Smooth muscle cell (in vitro differentiated cells): ENCODE measurements around the gene GCLC. TPM values are rescaled to one million over a fixed set of nuclear protein-coding genes. Genes with fewer than 3 reads are reported as not detected.

ENCODE experiments used
- DNase-seq: peaks from one replicate; lab custom pipeline; 2025; ENCODE audit not compliant: unreplicated experiment; lab: John Stamatoyannopoulos, UW
- H2AFZ ChIP-seq: fragments of 200-600 bp; sonication (generic); 2 replicates; pipeline ENCODE4 v1.6.0; 2016; ENCODE audit warnings: antibody characterized with exemption, low read depth, mild to moderate bottlenecking
- H3F3A ChIP-seq: fragments of 200-600 bp; sonication (generic); 2 replicates; pipeline ENCODE4 v1.6.0; 2017; ENCODE audit warnings: antibody characterized with exemption, low read depth
- H3K27ac ChIP-seq: fragments of 200-600 bp; sonication (generic); 2 replicates; pipeline ENCODE4 v1.5.1; 2016; ENCODE audit warnings: low read depth, mild to moderate bottlenecking
- H3K27me3 ChIP-seq: fragments of 200-600 bp; sonication (generic); 2 replicates; pipeline ENCODE4 v1.6.1; 2016; ENCODE audit warnings: low read depth, mild to moderate bottlenecking
- H3K36me3 ChIP-seq: fragments of 200-600 bp; sonication (generic); 2 replicates; pipeline ENCODE4 v1.5.1; 2016; ENCODE audit warnings: low read depth
- H3K4me1 ChIP-seq: fragments of 200-600 bp; sonication (generic); 2 replicates; pipeline ENCODE4 v1.5.1; 2016; ENCODE audit warnings: low read depth
- H3K4me2 ChIP-seq: fragments of 200-600 bp; sonication (generic); 2 replicates; pipeline ENCODE4 v1.6.0; 2016; ENCODE audit warnings: mild to moderate bottlenecking
- H3K4me3 ChIP-seq: fragments of 200-600 bp; sonication (generic); 2 replicates; pipeline ENCODE4 v1.5.1; 2016; ENCODE audit warnings: mild to moderate bottlenecking
- H3K79me2 ChIP-seq: fragments of 200-600 bp; sonication (generic); 2 replicates; pipeline ENCODE4 v1.6.0; 2016; ENCODE audit warnings: low read depth, mild to moderate bottlenecking
- H3K9ac ChIP-seq: fragments of 200-600 bp; sonication (generic); 2 replicates; pipeline ENCODE4 v1.6.0; 2016; ENCODE audit warnings: low read depth
- H3K9me3 ChIP-seq: fragments of 200-600 bp; sonication (generic); replicated peaks from 2 replicates; pipeline ENCODE4 v1.5.1; 2016; ENCODE audit warnings: low read depth
- H4K20me1 ChIP-seq: fragments of 200-600 bp; sonication (generic); 2 replicates; pipeline ENCODE4 v1.6.0; 2016; ENCODE audit warnings: low read depth
- WGBS: methylation state at CpG from one replicate; pipeline ENCODE4 v1.1.7; 2016; ENCODE audit warnings: low lambda C conversion rate; 5-methylcytosine and 5-hydroxymethylcytosine counted together
- polyA plus RNA-seq: library from polyadenylated mRNA; unstranded; fragments of >200 nt; fragmentation: Nextera tagmentation; extraction: Ambion mirVana; gene quantifications from 2 replicates; pipeline ENCODE4 v1.2.1, GENCODE V29; 2016
- total RNA-seq: library from RNA; depleted of rRNA; stranded (reverse); fragments of >200 nt; gene quantifications from 2 replicates; pipeline ENCODE4 v1.2.3, GENCODE V29; 2014
- TF ChIP-seq, protein P1 (sequence below): fragments of 200-600 bp; sonication (generic); IDR thresholded peaks from 2 replicates; pipeline ENCODE4 v1.5.1; 2017; ENCODE audit warnings: borderline replicate concordance, mild to moderate bottlenecking, antibody characterized with exemption; ENCODE audit not compliant: insufficient read depth, poor library complexity, severe bottlenecking

Gene GCLC
- total RNA-seq (7.1 and 9.4 TPM in 2 replicates), polyA plus RNA-seq (3.7 and 6.1 TPM in 2 replicates)

DNA sequence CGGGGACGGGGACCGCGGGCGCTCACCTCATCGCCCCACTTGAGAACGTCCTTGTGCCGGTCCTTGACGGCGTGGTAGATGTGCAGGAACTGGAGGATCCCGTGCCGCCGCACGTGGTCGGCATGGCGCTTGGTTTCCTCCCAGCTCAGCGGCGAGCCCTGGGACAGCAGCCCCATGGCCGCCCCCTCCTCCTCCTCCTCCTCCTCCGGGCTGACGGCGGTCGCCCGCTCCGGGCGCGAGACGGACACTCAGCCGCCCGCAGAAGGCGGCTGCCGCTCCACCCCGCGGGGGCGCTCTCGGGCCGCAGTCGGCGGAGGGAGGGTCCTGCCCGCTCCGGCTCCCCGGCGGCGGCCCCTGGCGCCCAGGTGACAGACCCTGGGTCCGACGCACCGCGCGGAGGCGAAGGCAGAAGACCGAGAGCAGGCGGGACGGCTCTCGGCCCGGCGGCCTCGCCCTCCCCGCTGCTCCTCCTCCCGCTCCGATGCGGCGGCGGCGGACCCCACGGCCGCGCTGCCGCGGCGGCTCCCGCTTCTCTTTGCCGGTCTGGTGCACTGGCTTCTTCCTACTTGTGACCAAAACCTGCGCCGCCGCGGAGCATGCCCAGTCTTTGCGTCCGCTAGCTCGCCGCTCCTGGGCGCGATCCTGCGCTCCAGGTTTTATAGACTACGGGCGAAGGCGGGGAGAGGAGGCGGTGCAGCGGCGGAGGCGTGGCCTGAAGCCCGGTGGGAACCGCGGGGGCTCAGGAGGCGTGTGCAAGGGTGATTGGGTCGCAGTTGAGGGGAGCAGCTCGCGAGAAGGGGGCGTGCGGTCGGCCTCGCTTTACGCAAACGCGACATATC, at the start of gene GCLC:
Gene GCLC, minus strand, starts transcription at position 632 of the 839 bp plus-strand sequence. Its CDS starts 456 bp downstream, at position 176.
- Histone ChIP-seq H3K27ac (peak within 1 kb of the TSS; percentile 70), H3K27me3 (no peaks in the 10 kb centered on the region), H3K9ac (peak within 1 kb of the TSS; percentile 42), H3K36me3 (no peaks in the 10 kb centered on the region), H3K4me1 (peaks cover 8% of the 10 kb centered on the region), H3K4me3 (peak within 1 kb of the TSS; percentile 90), H4K20me1 (peaks cover 2% of the 10 kb centered on the region), H2AFZ (peak within 1 kb of the TSS; percentile 92), H3K79me2 (peaks cover 21% of the 10 kb centered on the region), H3K9me3 (no peaks in the 10 kb centered on the region), H3K4me2 (peak within 1 kb of the TSS; percentile 85), H3F3A (peaks cover 12% of the 10 kb centered on the region)
- WGBS, result 2% methylated on average over 92 of the region's 105 CpGs
- TF ChIP-seq, protein P1, sequence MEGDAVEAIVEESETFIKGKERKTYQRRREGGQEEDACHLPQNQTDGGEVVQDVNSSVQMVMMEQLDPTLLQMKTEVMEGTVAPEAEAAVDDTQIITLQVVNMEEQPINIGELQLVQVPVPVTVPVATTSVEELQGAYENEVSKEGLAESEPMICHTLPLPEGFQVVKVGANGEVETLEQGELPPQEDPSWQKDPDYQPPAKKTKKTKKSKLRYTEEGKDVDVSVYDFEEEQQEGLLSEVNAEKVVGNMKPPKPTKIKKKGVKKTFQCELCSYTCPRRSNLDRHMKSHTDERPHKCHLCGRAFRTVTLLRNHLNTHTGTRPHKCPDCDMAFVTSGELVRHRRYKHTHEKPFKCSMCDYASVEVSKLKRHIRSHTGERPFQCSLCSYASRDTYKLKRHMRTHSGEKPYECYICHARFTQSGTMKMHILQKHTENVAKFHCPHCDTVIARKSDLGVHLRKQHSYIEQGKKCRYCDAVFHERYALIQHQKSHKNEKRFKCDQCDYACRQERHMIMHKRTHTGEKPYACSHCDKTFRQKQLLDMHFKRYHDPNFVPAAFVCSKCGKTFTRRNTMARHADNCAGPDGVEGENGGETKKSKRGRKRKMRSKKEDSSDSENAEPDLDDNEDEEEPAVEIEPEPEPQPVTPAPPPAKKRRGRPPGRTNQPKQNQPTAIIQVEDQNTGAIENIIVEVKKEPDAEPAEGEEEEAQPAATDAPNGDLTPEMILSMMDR, result peak; percentile 62
- peak; percentile 75 for DNase-seq

- Histone ChIP-seq H3K36me3 (no peaks in the 10 kb centered on the region), H3K4me3 (no peak overlapping the region), H3F3A (peaks cover 8% of the 10 kb centered on the region), H3K27ac (no peak overlapping the region), H3K4me1 (no peaks in the 10 kb centered on the region), H3K27me3 (no peaks in the 10 kb centered on the region), H3K9me3 (no peaks in the 10 kb centered on the region), H3K9ac (no peak overlapping the region), H4K20me1 (no peaks in the 10 kb centered on the region), H2AFZ (no peak overlapping the region), H3K4me2 (no peak overlapping the region), H3K79me2 (no peaks in the 10 kb centered on the region)
- DNase-seq, result no peak
- 83% methylated on average over 2 of the region's 2 CpGs for WGBS
- TF ChIP-seq, protein P1, result no peak
These were observed 49.7 kb upstream of the GCLC start for GRCh38 chr6:53594596-53594995.

DNA sequence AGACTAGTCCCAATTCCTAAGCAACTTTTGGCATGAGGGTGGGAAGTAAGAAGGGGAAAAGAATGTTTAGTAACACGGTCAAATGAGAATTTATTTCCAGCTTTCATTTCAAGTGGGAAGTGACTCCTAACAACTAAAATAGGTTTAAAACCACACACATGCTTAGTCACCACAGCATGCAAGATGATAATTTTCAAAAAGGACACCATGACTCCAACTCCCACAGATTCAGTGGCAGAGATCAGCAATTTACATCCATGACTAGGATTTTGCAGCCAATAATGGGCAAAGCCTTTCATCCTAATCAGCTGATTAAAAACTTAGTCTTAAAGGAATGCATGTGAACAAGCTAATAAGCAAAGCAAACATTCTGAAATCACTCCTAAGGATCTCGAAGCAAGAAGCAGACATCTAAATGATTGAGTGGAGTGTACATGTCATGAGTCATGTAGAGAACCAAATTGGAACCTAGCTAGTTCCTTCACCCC, 48.1 kb upstream of the GCLC start:
- 13% methylated on average over 2 of the region's 2 CpGs for WGBS
- no peaks in the 10 kb centered on the region for H3K36me3 ChIP-seq
- DNase-seq, result no peak
- H3F3A ChIP-seq, result peaks cover 8% of the 10 kb centered on the region
- peak overlapping the region; percentile 41 for H3K9ac ChIP-seq
- peak overlapping the region; percentile 77 for H3K4me2 ChIP-seq
- peak overlapping the region; percentile 89 for H3K27ac ChIP-seq
- H3K27me3 ChIP-seq, result no peaks in the 10 kb centered on the region
- no peaks in the 10 kb centered on the region for H3K4me1 ChIP-seq
- H2AFZ ChIP-seq, result peak overlapping the region; percentile 52
- TF ChIP-seq, protein P1, result no peak
- H3K79me2 ChIP-seq, result no peaks in the 10 kb centered on the region
- no peaks in the 10 kb centered on the region for H4K20me1 ChIP-seq
- H3K9me3 ChIP-seq, result no peaks in the 10 kb centered on the region
- H3K4me3 ChIP-seq, result no peak overlapping the region
